Hepatocyte (in vitro differentiated cells): Measurements from ENCODE around the gene THSD4. TPM values are rescaled to one million over a fixed set of nuclear protein-coding genes. Genes with fewer than 3 reads are reported as not detected.

Experiments
- DNase-seq: peaks from one replicate; pipeline ENCODE4 v3.0.0-alpha.2; 2016; ENCODE audit warnings: low spot score
- H2AFZ ChIP-seq: fragments of 200-600 bp; sonication (generic); 2 replicates; pipeline ENCODE4 v1.6.0; 2016; ENCODE audit warnings: antibody characterized with exemption, mild to moderate bottlenecking
- H3K27ac ChIP-seq: fragments of 200-600 bp; sonication (generic); 2 replicates; pipeline ENCODE4 v1.5.1; 2016; ENCODE audit warnings: mild to moderate bottlenecking
- H3K27me3 ChIP-seq: fragments of 200-600 bp; sonication (generic); 2 replicates; pipeline ENCODE4 v1.6.1; 2016
- H3K36me3 ChIP-seq: fragments of 200-600 bp; sonication (generic); replicated peaks from 2 replicates; pipeline ENCODE4 v1.5.1; 2016; ENCODE audit warnings: low read depth; ENCODE audit not compliant: insufficient read depth
- H3K4me1 ChIP-seq: fragments of 200-600 bp; sonication (generic); 2 replicates; pipeline ENCODE4 v1.5.1; 2016; ENCODE audit warnings: mild to moderate bottlenecking, moderate library complexity; ENCODE audit not compliant: insufficient read depth
- H3K4me2 ChIP-seq: fragments of 200-600 bp; sonication (generic); 2 replicates; pipeline ENCODE4 v1.6.0; 2016
- H3K4me3 ChIP-seq: fragments of 200-600 bp; sonication (generic); 2 replicates; pipeline ENCODE4 v1.5.1; 2016; ENCODE audit warnings: mild to moderate bottlenecking
- H3K79me2 ChIP-seq: fragments of 200-600 bp; sonication (generic); 2 replicates; pipeline ENCODE4 v1.6.0; 2017; ENCODE audit warnings: mild to moderate bottlenecking
- H3K9me2 ChIP-seq: fragments of 200-600 bp; sonication (generic); replicated peaks from 2 replicates; pipeline ENCODE4 v1.6.0; 2017; ENCODE audit warnings: mild to moderate bottlenecking; ENCODE audit not compliant: insufficient read depth
- H3K9me3 ChIP-seq: fragments of 200-600 bp; sonication (generic); 2 replicates; pipeline ENCODE4 v1.5.1; 2016; ENCODE audit warnings: low read depth, mild to moderate bottlenecking
- H4K20me1 ChIP-seq: fragments of 200-600 bp; sonication (generic); 2 replicates; pipeline ENCODE4 v1.6.0; 2016; ENCODE audit warnings: mild to moderate bottlenecking; ENCODE audit not compliant: insufficient read depth, poor library complexity, severe bottlenecking
- CTCF ChIP-seq: fragments of 200-600 bp; sonication (generic); IDR thresholded peaks from 2 replicates; pipeline ENCODE4 v1.5.1; 2016; ENCODE audit warnings: antibody characterized with exemption, mild to moderate bottlenecking; ENCODE audit not compliant: poor library complexity
- EZH2 ChIP-seq: fragments of 200-600 bp; sonication (generic); IDR thresholded peaks from 2 replicates; pipeline ENCODE4 v1.6.1; 2016; ENCODE audit warnings: antibody characterized with exemption, mild to moderate bottlenecking, borderline replicate concordance
- EZH2phosphoT487 ChIP-seq: fragments of 200-600 bp; sonication (generic); IDR thresholded peaks from one replicate; pipeline ENCODE4 v1.6.1; 2018; ENCODE audit warnings: antibody characterized with exemption, mild to moderate bottlenecking, low read depth, moderate library complexity; ENCODE audit not compliant: unreplicated experiment, severe bottlenecking
- WGBS: methylation state at CpG from one replicate; pipeline ENCODE4 v1.1.6; 2016; ENCODE audit warnings: low lambda C conversion rate; ENCODE audit errors: missing lambda C conversion rate; 5-methylcytosine and 5-hydroxymethylcytosine counted together
- polyA plus RNA-seq: library from polyadenylated mRNA; unstranded; fragments of >200 nt; fragmentation: Nextera tagmentation; extraction: Ambion mirVana; gene quantifications from 2 replicates; pipeline ENCODE4 v1.2.1, GENCODE V29; 2016
- total RNA-seq: library from RNA; depleted of rRNA; stranded (reverse); fragments of >200 nt; gene quantifications from 2 replicates; pipeline ENCODE4 v1.2.3, GENCODE V29; 2014

Gene THSD4
- total and polyA plus RNA-seq, 2 experiments from 2014 or later: 4.3 to 7.0 TPM

- H4K20me1 ChIP-seq: no peaks in the 10 kb centered on the region
- no peak for DNase-seq
- H3K27ac ChIP-seq: no peak overlapping the region
- H3K27me3 ChIP-seq: no peaks in the 10 kb centered on the region
- TF ChIP-seq EZH2phosphoT487 (no peak), EZH2 (no peak), CTCF (no peak)
- H3K9me2 ChIP-seq: no peaks in the 10 kb centered on the region
- H3K36me3 ChIP-seq: no peaks in the 10 kb centered on the region
- no peak overlapping the region for H3K4me3 ChIP-seq
- no peak overlapping the region for H3K4me2 ChIP-seq
- no peaks in the 10 kb centered on the region for H3K4me1 ChIP-seq
- H2AFZ ChIP-seq: no peak overlapping the region
- WGBS: 82% methylated on average over 5 of the region's 5 CpGs
- H3K79me2 ChIP-seq: no peaks in the 10 kb centered on the region
- no peaks in the 10 kb centered on the region for H3K9me3 ChIP-seq
These were observed 173.2 kb downstream of the THSD4 start for GRCh38 chr15:71288348-71288955.

- Histone ChIP-seq H3K9me2 (no peaks in the 10 kb centered on the region), H3K27me3 (no peaks in the 10 kb centered on the region), H2AFZ (no peak overlapping the region), H3K9me3 (no peaks in the 10 kb centered on the region), H3K79me2 (no peaks in the 10 kb centered on the region), H3K4me3 (no peak overlapping the region), H3K27ac (no peak overlapping the region), H4K20me1 (no peaks in the 10 kb centered on the region), H3K4me1 (peaks cover 10% of the 10 kb centered on the region), H3K4me2 (no peak overlapping the region), H3K36me3 (no peaks in the 10 kb centered on the region)
- TF ChIP-seq EZH2phosphoT487 (no peak), CTCF (no peak), EZH2 (no peak)
- no peak for DNase-seq
- WGBS: 76% methylated on average over 3 of the region's 3 CpGs
These were observed 174.7 kb downstream of the THSD4 start for GRCh38 chr15:71290002-71290401.

GRCh38 chr15:71290881-71291635, 175.8 kb downstream of the THSD4 start:
- TF ChIP-seq CTCF (no peak), EZH2 (no peak), EZH2phosphoT487 (no peak)
- Histone ChIP-seq H2AFZ (no peak overlapping the region), H3K79me2 (no peaks in the 10 kb centered on the region), H3K36me3 (no peaks in the 10 kb centered on the region), H3K27me3 (no peaks in the 10 kb centered on the region), H4K20me1 (no peaks in the 10 kb centered on the region), H3K9me2 (no peaks in the 10 kb centered on the region), H3K27ac (no peak overlapping the region), H3K4me2 (no peak overlapping the region), H3K4me1 (peaks cover 14% of the 10 kb centered on the region), H3K9me3 (no peaks in the 10 kb centered on the region), H3K4me3 (no peak overlapping the region)
- 92% methylated on average over 2 of the region's 2 CpGs for WGBS
- DNase-seq: no peak
